ENCODE measurements around the gene SLC22A7.
A peak's percentile ranks its signal among the peaks of the same experiment; 100 is the strongest.

SLC22A7 gene

GRCh38 chr6:43308101-43308989 is 10.3 kb downstream of the SLC22A7 start, which contains the start of gene CRIP3:
TSS of gene CRIP3 (minus strand) at chr6:43308826. CDS start at chr6:43308792, 34 bp downstream.
- Histone ChIP-seq H3K4me3 (ENCODE audit: low read length) (peak within 1 kb of the TSS; percentile 80), H3K27ac (ENCODE audit: low read length) (peak within 1 kb of the TSS; percentile 36), H3K36me3 (replicated peaks; ENCODE audit: low read depth, low read length) (peaks cover 9% of the 10 kb centered on the region), H3K4me2 (ENCODE audit: low read length) (peak within 1 kb of the TSS; percentile 95), H4K20me1 (ENCODE audit: insufficient read depth, low read length) (no peaks in the 10 kb centered on the region), H2AFZ (ENCODE audit: low read depth, low read length) (peak within 1 kb of the TSS; percentile 90), H3K9me3 (ENCODE audit: insufficient read depth, low read length) (no peaks in the 10 kb centered on the region), H3K4me1 (ENCODE audit: low read length) (peaks cover 52% of the 10 kb centered on the region), H3K79me2 (ENCODE audit: low read length) (no peaks in the 10 kb centered on the region), H3K27me3 (ENCODE audit: low read depth, low read length) (no peaks in the 10 kb centered on the region), H3K9ac (ENCODE audit: low read length) (peak within 1 kb of the TSS; percentile 79)
- TF ChIP-seq, protein P1, sequence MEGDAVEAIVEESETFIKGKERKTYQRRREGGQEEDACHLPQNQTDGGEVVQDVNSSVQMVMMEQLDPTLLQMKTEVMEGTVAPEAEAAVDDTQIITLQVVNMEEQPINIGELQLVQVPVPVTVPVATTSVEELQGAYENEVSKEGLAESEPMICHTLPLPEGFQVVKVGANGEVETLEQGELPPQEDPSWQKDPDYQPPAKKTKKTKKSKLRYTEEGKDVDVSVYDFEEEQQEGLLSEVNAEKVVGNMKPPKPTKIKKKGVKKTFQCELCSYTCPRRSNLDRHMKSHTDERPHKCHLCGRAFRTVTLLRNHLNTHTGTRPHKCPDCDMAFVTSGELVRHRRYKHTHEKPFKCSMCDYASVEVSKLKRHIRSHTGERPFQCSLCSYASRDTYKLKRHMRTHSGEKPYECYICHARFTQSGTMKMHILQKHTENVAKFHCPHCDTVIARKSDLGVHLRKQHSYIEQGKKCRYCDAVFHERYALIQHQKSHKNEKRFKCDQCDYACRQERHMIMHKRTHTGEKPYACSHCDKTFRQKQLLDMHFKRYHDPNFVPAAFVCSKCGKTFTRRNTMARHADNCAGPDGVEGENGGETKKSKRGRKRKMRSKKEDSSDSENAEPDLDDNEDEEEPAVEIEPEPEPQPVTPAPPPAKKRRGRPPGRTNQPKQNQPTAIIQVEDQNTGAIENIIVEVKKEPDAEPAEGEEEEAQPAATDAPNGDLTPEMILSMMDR (IDR thresholded peaks at IDR 0.05; ENCODE audit: low read depth, low read length), result peak; percentile 77
- TF ChIP-seq EZH2phosphoT487 (IDR thresholded peaks at IDR 0.05; ENCODE audit: low read depth), result no peak

DNA sequence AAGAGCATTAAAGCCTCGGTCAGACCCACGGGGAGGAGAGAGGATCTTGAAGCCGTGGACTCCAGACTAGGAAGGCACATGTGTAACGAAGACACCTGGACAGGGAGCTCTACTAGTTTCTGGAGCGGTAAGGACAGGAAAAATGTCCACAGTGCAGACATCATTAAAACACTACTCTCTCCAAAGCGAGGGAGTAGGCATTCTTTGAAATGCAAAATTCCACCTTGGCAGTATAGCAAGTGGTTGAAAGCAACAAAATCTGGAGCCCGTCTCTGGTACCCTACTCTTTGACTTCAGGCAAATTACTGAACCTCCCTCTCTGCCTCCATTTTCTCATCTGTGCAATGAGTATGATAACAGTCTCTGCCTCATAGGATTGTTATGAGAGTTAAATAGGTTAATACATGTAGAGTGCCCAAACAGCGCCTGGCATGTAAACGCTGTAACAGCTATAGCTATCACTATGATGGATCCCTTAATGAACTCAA is 11.0 kb downstream of the SLC22A7 start:
- H3K9ac ChIP-seq (ENCODE audit: low read length), result peak overlapping the region; percentile 79
- peak overlapping the region; percentile 95 for H3K4me2 ChIP-seq (ENCODE audit: low read length)
- peaks cover 59% of the 10 kb centered on the region for H3K4me1 ChIP-seq (ENCODE audit: low read length)
- no peaks in the 10 kb centered on the region for H3K27me3 ChIP-seq (ENCODE audit: low read depth, low read length)
- peaks cover 9% of the 10 kb centered on the region for H3K36me3 ChIP-seq (replicated peaks; ENCODE audit: low read depth, low read length)
- TF ChIP-seq, protein P1 (IDR thresholded peaks at IDR 0.05; ENCODE audit: low read depth, low read length), result no peak
- TF ChIP-seq EZH2phosphoT487 (IDR thresholded peaks at IDR 0.05; ENCODE audit: low read depth), result no peak
- H4K20me1 ChIP-seq (ENCODE audit: insufficient read depth, low read length), result no peaks in the 10 kb centered on the region
- no peaks in the 10 kb centered on the region for H3K79me2 ChIP-seq (ENCODE audit: low read length)
- H3K4me3 ChIP-seq (ENCODE audit: low read length), result peak overlapping the region; percentile 80
- H3K9me3 ChIP-seq (ENCODE audit: insufficient read depth, low read length), result no peaks in the 10 kb centered on the region
- peak overlapping the region; percentile 90 for H2AFZ ChIP-seq (ENCODE audit: low read depth, low read length)
- H3K27ac ChIP-seq (ENCODE audit: low read length), result peak overlapping the region; percentile 32

- H3K27me3 ChIP-seq (ENCODE audit: low read depth, low read length), result no peaks in the 10 kb centered on the region
- no peak overlapping the region for H3K9ac ChIP-seq (ENCODE audit: low read length)
- no peak overlapping the region for H2AFZ ChIP-seq (ENCODE audit: low read depth, low read length)
Measured at GRCh38 chr6:43310134-43310533, 12.1 kb downstream of the SLC22A7 start.

More at GRCh38 chr6:43310134-43310533, 12.1 kb downstream of the SLC22A7 start:
- peaks cover 12% of the 10 kb centered on the region for H3K36me3 ChIP-seq (replicated peaks; ENCODE audit: low read depth, low read length)
- no peaks in the 10 kb centered on the region for H3K79me2 ChIP-seq (ENCODE audit: low read length)
- H3K27ac ChIP-seq (ENCODE audit: low read length), result peak overlapping the region; percentile 50
- peak overlapping the region; percentile 52 for H3K4me2 ChIP-seq (ENCODE audit: low read length)
- H3K4me1 ChIP-seq (ENCODE audit: low read length), result peaks cover 62% of the 10 kb centered on the region
- TF ChIP-seq, protein P1 (IDR thresholded peaks at IDR 0.05; ENCODE audit: low read depth, low read length), result no peak
- no peak for TF ChIP-seq EZH2phosphoT487 (IDR thresholded peaks at IDR 0.05; ENCODE audit: low read depth)
- H3K4me3 ChIP-seq (ENCODE audit: low read length), result peak overlapping the region; percentile 11; the same call in 1 of the 2 replicates
- H3K9me3 ChIP-seq (ENCODE audit: insufficient read depth, low read length), result no peaks in the 10 kb centered on the region
- H4K20me1 ChIP-seq (ENCODE audit: insufficient read depth, low read length), result no peaks in the 10 kb centered on the region

All from OCI-LY3 (cell line).